IPS-NIHi7 (cell line): ENCODE results near the gene DCTN3.
"Not testable (repeated sequence)": the region's sequence is repeated elsewhere in the genome, so short reads cannot be mapped to it uniquely, and the experiment has no call there.

Experiments used
- DNase-seq: peaks from one replicate; pipeline ENCODE4 v3.0.0; 2012; ENCODE audit warnings: mixed read lengths; ENCODE audit errors: extremely low spot score

Gene DCTN3

DNA sequence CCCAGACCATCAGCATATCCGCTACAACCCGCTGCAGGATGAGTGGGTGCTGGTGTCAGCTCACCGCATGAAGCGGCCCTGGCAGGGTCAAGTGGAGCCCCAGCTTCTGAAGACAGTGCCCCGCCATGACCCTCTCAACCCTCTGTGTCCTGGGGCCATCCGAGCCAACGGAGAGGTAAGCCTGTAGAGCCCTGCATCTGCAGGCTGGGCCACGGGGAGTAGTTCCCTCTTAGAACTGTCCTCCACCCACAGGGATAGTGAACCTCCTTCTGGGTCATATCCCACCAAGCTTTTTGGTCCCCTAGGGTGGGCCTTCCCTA lies 26.7 kb upstream of the DCTN3 start:
- no peak for DNase-seq

- DNase-seq = peak; percentile 95
Measured at GRCh38 chr9:34646211-34647083, 26.2 kb upstream of the DCTN3 start, which contains the start of gene GALT. TSS of gene GALT (plus strand) at chr9:34646675. CDS start at chr9:34646705, 30 bp downstream.

- DNase-seq = no peak
Measured at GRCh38 chr9:34644766-34645314, 24.5 kb upstream of the DCTN3 start.

- DNase-seq = no peak
Measured at GRCh38 chr9:34642679-34643078, 22.4 kb upstream of the DCTN3 start.

DNA sequence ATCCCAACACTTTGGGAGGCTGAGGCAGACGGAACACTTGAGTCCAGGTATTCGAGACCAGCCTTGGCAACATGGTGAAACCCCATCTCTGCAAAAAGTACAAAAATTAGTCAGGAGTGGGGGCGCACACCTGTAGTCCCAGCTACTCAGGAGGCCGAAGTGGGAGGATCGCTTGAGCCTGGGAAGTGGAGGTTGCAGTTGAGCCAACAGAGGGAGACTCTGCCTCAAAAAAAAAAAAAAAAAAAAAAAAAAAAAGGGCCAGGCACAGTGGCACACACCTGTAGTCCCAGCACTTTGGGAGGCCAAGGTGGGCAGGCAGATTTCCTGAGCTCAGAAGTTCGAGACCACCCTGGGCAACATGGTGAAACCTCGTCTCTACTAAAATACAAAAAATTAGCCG lies 19.0 kb upstream of the DCTN3 start:
- DNase-seq = not testable (repeated sequence)

- no peak for DNase-seq
Measured at GRCh38 chr9:34638138-34638445, 17.8 kb upstream of the DCTN3 start.

- peak; percentile 92 for DNase-seq
Measured at GRCh38 chr9:34637356-34638137, 17.3 kb upstream of the DCTN3 start, which contains the start of gene SIGMAR1. TSS of gene SIGMAR1 (minus strand) at chr9:34637787. CDS start at chr9:34637697, 90 bp downstream.

GRCh38 chr9:34636791-34637355 lies 16.6 kb upstream of the DCTN3 start:
- no peak for DNase-seq

GRCh38 chr9:34635556-34635955 lies 15.3 kb upstream of the DCTN3 start:
- no peak for DNase-seq

- no peak for DNase-seq
Measured at GRCh38 chr9:34634551-34635248, 14.4 kb upstream of the DCTN3 start.

GRCh38 chr9:34633851-34634550 lies 13.7 kb upstream of the DCTN3 start:
- DNase-seq = peak; percentile 79

GRCh38 chr9:34633166-34633565 lies 12.9 kb upstream of the DCTN3 start:
- DNase-seq = no peak

DNA sequence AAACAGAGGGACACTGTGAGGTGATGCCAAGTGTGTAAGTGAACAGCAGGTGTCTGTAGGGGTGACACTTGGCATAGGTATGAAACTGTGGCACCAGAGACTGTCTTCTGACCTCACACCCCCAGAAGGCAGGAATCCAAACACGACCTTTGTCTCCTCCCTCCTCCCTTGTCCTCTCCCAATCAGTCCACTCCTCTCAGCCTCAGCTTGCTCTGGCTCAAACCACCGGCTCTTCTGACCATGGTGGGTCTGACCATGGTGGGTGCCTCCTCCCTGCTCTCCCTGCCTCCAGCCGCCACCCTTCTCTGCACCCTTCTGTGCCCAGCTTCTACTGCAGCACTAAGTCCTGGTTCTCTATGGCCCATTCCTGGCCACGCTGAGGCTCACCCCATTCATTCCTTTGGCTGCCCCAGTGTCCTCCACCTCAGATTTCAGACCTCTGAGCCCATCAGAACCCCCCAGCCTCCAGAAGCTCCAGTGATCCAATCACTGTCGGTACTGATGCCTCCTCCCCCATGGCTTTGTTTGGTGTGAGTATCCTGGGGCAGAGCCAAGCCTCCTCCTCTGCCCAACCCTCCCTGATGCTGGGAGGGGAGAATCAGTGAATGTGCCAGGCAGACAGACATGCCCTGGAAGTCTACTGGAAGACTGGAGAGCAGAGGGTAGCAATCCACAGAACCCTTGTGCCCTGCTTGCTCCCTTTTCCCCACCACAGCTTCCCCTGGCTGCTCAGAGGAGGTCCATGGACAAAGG lies 10.3 kb upstream of the DCTN3 start:
- no peak for DNase-seq

- no peak for DNase-seq
Measured at GRCh38 chr9:34629491-34629808, 9.2 kb upstream of the DCTN3 start.

DNA sequence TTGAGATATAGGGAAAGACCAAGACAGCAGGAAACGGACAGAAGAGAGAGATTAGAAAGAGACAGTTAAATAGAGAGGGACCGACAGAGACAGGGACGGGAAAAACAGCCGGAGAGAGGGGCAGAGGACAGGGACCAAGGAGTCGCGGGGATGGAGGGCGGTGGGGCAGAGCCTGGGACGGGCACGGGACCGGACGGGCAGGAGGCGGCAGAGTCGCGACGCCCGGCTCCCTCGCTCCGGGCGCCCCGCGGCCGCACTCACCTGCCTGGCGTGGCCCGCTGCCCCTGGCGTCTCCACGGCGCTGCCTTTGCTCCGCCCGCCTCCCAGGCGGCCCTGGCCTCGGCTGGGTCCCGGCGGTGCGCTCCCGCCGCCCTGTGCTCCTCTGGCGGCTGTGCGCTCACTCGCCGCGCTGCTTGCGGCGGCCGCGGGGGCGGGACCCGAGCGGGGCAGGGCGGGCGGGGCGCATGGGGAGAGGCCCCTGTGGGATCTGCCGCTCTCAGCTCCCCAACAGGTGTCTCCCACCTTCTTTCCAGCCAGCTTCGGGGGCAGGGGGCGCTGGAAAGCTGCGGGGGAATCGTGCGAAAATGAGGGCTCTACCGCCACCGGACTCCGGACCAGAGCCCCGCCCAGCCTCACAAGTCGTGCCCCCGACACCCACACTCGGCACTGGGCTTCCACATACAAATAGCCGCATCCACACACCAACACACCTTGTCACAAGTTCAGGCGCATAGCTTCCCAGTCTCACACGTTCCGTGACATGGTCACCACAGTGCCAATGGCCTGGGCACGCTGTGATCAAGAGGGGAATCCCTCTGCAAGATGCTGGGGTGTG lies 8.6 kb upstream of the DCTN3 start, which contains the start of gene ARID3C:
TSS of gene ARID3C (minus strand) at position 411 of the 835 bp plus-strand sequence. CDS start 1,052 bp downstream, outside the sequence.
- DNase-seq = peak; percentile 52

GRCh38 chr9:34627716-34628655 lies 7.7 kb upstream of the DCTN3 start:
- no peak for DNase-seq

DNA sequence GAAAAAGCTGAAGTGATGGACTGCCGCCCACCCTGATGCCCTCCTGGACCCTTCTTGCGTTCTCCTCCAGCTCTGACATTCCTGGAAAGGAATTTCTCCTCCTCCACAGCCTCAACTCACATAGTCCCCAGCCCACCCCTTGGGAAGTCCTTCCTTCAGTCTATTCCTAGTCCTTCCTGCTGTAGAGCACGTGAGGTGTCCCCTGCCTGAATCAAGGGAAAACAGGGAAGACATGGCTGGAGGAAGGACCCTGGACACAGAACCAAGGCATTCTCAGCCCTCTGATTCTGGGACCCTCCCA lies 4.8 kb upstream of the DCTN3 start:
- DNase-seq = no peak

DNA sequence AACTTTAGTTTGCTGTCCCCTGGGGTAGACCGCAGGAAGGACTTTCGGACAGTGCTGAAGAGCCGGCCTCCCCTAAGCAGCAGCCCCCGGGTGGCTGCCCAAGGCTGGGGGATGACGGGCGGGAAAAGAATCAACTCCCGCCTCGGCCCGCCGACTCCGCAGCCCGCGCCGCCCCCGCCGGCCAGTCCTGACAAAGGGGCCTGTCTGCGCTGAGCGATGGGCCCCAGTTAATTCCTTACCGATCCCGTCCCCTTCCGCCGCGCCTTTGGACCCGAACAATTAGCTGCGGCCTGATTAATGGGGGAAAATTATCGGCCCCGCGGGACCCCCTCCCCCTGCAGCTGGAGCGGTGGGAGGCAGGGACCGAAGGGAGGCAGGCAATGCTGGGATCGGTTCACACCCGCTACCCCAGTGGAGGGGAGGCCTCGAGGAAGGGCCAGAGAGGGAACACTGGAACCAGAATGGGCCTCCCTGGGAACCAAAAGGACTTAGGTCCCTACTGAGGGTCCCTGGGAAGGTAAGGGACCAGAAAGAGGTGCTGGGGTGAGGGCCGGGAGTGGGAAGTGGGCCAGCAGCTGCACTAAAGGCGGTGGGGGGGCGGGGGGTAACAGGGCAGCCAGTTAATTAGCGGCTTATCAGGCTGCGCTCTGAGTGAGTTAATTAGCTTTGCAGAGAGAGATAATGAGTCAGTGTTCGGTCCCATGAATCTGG lies 4.3 kb upstream of the DCTN3 start:
- no peak for DNase-seq
